Jurkat, Clone E6-1 (cell line): ENCODE results near the gene GNLY.
"Not testable (repeated sequence)": the region's sequence is repeated elsewhere in the genome, so short reads cannot be mapped to it uniquely, and the experiment has no call there.

Source experiments
- DNase-seq: peaks from one replicate; pipeline ENCODE4 v3.0.0-alpha.2; 2011; ENCODE audit warnings: low read depth, low spot score
- H3K4me3 ChIP-seq: 2 replicates; pipeline ENCODE4 v1.5.1; 2011; ENCODE audit warnings: mild to moderate bottlenecking, low read length, control low read depth, moderate library complexity

Gene GNLY

DNA sequence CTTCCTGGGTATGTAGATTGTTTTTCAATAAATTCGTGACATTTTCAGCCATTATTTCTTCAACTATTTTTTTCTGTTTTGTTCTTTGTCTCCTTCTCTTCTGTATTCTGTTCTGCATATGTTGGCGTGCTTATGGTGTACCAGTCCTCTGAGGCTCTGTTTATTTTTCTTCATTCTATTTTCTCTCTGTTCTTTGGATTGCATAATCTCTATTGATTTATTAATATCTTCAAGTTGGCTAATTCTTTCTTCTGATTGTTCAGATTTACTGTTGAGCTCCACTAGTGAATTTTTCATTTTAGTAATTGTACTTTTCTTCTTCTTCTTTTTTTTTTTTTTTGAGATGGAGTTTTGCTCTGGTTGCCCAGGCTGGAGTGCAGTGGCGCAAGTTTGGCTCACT is 9.9 kb downstream of the GNLY start:
- no peak overlapping the region for H3K4me3 ChIP-seq
- no peak for DNase-seq

DNA sequence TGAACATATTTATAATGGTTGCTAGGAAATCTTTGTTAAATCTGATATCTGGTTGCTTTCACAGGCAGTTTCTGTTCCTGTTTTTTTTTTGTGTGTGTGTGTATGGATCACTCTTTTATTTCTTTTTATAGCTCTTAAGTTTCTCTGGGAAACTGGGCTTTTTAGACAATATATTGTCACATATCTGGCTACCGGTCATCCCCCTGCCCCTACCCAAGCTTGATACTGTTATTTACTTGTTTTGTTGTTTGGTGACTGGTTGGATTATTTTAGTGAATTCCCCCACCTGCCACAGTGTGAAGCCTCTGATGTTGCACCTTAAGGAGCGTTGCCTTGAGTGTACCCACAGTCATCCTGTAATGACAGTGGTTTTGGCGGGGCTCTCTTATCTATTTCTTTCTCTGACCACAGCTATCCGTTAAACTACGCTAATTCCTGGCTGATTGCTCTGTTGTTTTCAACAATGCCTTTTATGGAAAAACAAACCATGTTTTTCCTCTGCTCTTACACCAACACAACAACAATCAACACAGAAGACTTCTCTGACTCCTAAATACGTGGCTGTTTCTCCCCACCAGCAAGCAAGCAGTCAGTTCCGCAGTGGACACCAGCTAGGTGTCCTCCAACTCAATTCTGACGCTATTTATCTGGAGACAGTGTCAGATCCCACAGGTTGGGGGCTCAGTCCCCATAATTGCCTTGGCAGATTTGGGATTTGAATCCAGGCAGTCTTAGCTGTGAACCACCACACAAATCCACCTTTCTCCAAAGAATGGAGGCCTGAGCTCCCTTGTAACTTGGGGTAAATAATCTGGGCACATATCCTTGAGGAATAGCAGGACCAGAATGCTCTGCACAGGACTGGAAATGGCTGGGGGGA is 10.9 kb downstream of the GNLY start:
- peak; percentile 42 for DNase-seq
- no peak overlapping the region for H3K4me3 ChIP-seq

- no peak for DNase-seq
- H3K4me3 ChIP-seq, result no peak overlapping the region
Observed at GRCh38 chr2:85705680-85706039, 11.5 kb downstream of the GNLY start.

DNA sequence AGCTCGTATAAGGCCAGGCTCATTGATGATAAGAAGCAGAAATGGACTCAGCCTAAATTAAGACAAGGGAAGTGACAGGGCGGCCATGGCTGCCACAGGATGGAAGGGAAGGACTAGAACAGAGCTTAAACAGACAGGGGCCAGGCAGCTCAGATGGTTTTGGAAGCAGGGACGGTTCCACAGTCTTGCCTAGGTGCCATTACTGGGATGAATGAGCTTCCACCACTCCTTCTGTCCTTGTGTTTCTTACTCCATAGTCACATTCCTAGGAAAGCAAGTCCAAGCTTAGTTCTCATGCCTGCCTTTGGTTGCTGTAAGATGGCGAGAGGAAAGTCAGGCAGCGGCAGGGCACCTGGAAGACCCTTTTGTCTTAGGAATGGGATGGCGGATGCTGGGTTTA is 11.9 kb downstream of the GNLY start:
- DNase-seq, result no peak
- H3K4me3 ChIP-seq, result no peak overlapping the region

DNA sequence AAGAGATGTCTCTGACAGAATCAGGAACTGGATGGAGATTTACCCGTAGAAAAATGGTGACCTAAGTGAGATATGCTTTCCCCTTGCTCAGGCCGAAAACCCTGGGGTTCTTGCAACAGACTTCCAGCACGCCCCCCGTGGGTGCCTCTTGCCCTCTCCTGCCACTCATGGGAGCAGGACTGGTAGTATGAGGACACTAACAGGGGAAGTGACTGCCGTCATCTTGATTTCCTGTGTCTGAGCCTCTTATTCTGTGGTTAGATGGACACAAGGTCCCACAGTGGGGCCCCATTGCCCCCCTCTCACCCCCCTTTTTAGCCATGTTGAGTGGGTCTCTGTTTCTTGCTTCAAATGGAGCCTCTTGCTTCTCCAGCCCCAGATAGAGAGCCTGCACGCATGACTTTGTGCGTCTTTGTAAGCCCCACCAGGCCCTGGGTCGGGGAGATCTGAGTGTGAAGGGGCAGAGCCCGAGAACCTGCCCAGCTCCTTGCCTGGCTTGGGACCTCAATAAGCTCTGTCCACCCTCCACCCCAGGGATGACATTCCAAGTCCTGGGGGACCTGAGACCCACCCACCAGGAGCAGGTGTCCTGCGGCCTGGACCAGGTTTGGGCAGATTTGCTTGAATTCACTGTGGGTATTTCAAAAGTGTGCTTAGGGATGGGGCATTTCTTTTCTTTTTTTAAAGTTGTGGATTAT is 12.6 kb downstream of the GNLY start:
- H3K4me3 ChIP-seq, result no peak overlapping the region
- DNase-seq, result no peak

DNA sequence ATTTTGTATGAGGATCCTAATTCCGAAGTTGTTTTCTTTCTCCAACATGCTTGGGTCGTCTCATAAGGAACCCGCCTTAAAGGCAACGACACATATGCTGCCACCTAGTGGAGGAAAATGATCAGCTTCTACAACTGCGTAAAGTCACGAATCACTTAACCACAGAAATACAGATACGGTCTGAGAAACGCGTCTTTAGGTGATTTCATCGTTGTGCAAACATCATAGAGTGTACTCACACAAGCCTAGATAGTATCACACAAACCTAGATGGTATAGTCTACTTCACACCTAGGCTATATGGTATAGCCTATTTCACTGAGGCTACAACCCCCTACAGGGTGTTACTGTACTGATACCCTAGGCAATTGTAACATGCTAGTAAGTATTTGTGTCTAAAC is 13.1 kb downstream of the GNLY start:
- peak; percentile 92 for DNase-seq
- no peak overlapping the region for H3K4me3 ChIP-seq

GRCh38 chr2:85708641-85709040 is 14.5 kb downstream of the GNLY start:
- DNase-seq, result no peak
- H3K4me3 ChIP-seq, result no peak overlapping the region

GRCh38 chr2:85709401-85709811 is 15.2 kb downstream of the GNLY start:
- no peak for DNase-seq
- no peak overlapping the region for H3K4me3 ChIP-seq

DNA sequence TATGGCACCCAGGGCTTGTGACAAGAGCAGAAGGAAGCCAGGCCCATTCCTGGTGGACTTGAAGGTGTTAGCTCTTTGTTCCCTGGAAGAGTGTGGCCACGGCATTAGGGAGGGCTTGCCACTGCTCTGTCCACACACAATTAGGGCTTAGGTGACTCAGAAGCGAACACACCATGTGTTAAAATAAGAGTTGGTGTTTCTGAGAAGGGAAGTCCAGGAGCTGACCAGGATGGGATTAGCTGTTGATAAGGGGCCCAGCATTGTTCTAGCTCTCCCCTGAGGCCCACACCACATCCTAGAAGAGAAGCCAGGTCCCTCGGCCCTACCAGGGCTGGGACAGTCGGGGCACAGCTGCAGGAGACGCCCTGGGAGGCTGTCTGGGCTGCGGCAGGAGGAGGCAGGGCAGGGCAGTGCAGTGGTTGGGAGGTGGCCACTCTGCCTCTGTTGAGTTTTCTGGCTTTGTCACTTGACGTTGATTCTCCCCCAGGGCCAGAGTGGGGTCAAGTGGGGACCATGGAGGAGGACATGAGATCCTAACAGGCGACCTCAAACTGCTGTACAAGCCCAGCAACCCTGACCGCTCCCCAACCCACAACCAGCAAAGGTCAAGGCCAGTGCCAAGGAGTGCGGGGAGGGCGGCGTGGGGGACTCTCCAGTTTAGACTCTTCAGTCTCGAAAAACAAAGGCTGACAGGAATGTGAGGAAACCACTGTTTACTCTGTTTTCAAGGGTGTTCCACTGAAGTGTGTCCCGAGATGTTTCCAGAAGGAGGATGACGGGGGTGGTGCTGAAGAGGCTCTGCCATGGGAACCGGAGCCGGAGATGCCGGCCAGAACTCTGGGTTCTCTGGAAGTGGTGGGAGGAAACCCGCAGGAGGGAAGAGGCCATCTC is 16.8 kb downstream of the GNLY start:
- H3K4me3 ChIP-seq, result no peak overlapping the region
- no peak for DNase-seq

DNA sequence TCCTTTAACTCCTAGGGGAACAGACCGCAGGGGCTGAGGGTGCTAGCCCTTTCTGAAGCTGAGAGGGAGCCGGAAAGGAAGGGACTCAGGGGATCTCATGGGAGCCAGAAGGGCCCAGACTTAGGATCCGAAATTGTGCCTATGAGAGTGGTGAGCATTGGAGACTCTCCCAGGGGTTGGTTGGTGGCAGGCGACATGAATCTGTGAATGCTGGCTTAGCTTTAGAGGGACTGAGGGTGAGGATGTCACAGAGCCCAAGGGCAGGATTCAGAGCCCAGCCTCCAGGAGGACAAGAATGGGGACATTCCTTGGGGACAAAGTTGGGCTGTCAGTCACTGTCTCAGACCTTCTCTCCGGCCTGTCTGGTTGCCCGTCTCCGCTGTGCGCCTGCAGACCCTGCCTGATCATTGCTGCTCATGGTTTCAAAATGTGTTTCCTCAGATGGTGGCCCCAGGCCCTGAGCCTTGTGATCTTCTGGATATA is 17.5 kb downstream of the GNLY start:
- no peak overlapping the region for H3K4me3 ChIP-seq
- no peak for DNase-seq

DNA sequence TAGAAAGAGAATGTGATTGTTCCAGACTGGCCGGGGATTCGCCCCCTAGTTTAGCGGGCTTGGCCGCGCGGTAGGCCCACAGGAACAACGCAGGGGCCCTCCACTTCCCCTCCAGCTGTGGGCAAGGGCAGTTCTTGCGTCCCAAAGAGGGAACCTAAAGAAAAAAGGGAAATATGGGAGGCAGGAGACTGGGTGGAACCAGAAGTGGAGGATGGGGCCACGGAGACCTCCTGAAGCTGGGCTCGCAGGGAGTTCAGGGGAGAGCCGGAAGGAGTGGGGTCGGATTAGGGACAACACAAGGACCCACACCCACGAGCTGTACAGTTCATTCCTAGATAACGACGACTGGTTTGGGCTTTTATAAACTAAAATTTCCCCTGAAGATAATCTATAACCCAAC is 18.2 kb downstream of the GNLY start:
- no peak overlapping the region for H3K4me3 ChIP-seq
- DNase-seq, result no peak

DNA sequence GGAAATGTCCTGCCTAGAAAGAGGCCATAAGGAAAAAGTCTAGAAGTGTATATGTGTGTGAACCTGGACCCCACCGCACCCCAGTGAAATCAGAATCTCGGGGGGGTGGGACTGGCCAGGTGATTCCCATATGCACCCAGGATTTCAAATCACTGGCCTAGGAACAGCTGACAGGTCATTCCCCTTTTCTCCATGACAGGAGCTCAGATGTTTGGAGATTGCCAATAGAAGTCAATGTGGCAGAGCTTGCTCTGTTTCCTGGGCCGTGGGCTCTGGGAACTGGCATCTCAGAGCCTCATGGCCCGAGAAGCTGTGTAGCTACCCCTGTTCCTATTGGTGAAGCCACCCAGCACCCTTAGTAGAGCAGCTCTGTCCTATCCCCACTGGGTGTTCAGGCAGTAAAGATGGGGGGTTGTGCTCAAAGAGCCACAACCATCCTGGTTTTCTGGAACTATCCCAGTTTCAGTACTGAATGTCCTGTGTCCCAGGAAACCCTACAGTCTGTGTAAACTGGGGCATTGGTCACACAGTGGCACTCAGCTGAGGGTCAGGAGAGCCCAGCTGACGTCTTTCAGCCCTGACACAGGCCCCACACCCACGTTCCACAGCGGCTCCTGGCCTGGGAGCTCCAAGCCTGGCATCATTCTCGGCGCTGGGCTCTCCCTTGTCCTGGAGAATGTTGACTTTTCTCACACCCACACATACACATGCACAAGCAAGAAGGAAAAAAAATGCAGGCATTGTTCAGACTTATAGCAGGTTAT is 18.9 kb downstream of the GNLY start:
- no peak for DNase-seq

DNA sequence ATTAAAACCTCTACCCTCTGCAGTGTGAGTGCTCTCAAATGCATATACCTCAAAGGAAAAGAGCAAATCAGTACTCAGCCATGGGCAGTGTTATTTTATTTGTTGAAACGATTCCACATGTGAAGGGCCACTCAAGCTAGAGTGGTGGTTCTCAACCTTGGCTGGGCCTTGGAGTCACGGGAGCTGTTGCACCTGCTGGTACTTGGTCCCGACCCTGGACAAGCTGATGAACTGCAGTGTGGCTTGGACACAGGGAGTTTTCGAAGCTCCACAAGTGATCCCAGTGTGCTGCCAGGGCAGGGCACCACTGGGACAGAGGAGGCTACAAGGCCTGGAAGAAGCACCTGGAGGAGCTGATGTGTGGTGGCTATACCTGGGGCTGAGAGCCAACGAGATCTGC is 19.7 kb downstream of the GNLY start:
- no peak for DNase-seq
- no peak overlapping the region for H3K4me3 ChIP-seq

More for the DNA sequence above, 18.9 kb downstream of the GNLY start:
- H3K4me3 ChIP-seq, result no peak overlapping the region

- H3K4me3 ChIP-seq, DNase-seq: not testable (repeated sequence)
Observed at GRCh38 chr2:85714421-85714820, 20.3 kb downstream of the GNLY start.

DNA sequence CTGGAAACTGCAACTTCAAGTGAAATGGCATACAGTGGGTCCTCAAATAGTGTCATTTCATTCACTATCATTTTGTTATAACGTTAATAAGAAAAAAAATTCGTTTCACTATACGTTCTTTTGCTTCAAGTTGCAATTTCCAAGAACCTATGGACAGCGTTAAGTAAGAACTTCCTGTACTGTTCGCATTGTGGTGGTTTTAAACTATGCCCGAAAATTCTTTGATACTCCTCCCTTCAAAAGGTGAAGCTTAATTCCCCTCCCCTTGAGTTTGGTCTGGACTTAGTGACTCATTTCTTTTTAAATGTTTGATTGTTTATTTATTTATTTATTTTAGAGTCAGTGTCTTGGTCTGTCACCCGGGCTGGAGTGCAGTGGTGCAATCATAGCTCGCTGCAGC is 20.7 kb downstream of the GNLY start:
- peak; percentile 17 for DNase-seq
- no peak overlapping the region for H3K4me3 ChIP-seq

GRCh38 chr2:85716346-85716914 is 22.3 kb downstream of the GNLY start:
- DNase-seq, result no peak

DNA sequence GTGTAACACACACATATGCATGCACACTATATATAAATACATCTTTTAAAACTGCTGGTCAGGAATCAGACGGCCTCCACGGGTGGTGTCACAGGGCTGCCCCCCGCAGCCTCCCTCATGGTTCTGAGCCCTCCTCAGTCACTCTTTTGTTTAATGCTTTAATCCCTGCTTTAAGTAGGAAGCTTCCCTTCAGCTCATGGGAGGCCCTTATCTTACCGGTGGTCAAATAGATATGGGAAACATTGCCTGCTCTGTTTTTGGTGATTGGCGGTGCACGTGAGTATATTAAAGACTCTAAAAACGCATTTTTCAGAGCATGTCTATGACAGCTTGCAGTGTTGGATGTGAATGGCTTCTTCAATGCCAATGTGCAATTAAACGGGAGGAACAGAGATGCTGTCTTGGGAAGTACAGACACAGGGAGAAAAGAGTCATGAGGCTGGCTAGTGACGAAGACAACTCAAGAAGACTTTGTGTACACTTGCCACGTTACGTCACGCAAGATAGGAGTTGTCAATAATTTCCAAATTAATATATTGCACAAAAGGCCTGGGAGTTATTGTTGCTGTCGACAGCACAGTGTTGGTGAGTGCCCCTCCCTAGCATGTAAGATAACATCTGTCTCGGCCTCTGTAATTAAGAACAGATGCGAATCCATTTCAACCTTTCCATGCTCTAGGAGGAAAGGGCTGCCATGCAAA is 23.3 kb downstream of the GNLY start:
- DNase-seq, result no peak
- H3K4me3 ChIP-seq, result no peak overlapping the region

More at GRCh38 chr2:85716346-85716914, 22.3 kb downstream of the GNLY start:
- no peak overlapping the region for H3K4me3 ChIP-seq

DNA sequence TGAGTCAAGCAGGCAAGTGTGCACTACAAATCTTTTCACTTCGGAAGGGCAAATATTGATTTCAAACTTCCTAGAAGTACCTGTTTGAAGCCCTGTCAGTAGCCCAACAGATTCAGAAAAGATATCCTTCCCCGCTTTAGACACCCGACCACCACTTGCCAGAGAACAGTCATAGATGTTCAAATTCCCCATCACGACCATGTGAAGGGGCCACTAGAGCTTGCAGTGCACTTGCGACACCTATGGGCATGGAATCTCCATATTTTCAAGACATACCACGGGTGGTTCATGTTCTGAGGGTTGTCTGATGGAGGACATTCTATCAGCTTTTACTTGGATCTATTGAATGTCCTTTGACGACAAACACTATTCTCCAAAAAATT is 23.8 kb downstream of the GNLY start:
- no peak for DNase-seq
- H3K4me3 ChIP-seq, result no peak overlapping the region
